Urinary bladder (tissue), 4 donors: ENCODE data around the gene ACOT13. TPM values are rescaled to one million over a fixed set of nuclear protein-coding genes. Genes with fewer than 3 reads are reported as not detected.
"Not testable (repeated sequence)": the region's sequence is repeated elsewhere in the genome, so short reads cannot be mapped to it uniquely, and the experiment has no call there.

ENCODE experiments used
- DNase-seq: peaks from one replicate; pipeline ENCODE4 v3.0.0-alpha.2; 2015; ENCODE audit errors: extremely low spot score
- H3K27ac ChIP-seq: one replicate; pipeline ENCODE4 v1.5.1; 2013; ENCODE audit warnings: low read depth, mild to moderate bottlenecking, moderate library complexity
- H3K36me3 ChIP-seq: one replicate; pipeline ENCODE4 v1.6.1; 2013; ENCODE audit warnings: mild to moderate bottlenecking, moderate library complexity; ENCODE audit not compliant: insufficient read depth
- H3K4me1 ChIP-seq: one replicate; pipeline ENCODE4 v1.6.1; 2013; ENCODE audit warnings: mild to moderate bottlenecking, moderate library complexity; ENCODE audit not compliant: insufficient read depth
- H3K4me3 ChIP-seq: one replicate; pipeline ENCODE4 v1.5.1; 2013; ENCODE audit warnings: low read depth, low read length
- WGBS: extraction: QIAGEN DNeasy Blood & Tissue Kit; methylation state at CpG from one replicate; pipeline ENCODE4 v1.1.7; 2013; 5-methylcytosine and 5-hydroxymethylcytosine counted together
- polyA plus RNA-seq: library from polyadenylated mRNA; stranded (reverse); fragments of 200-250 nt; gene quantifications from one replicate; pipeline ENCODE4 v1.2.3, GENCODE V29; 2013
- total RNA-seq: library from RNA; depleted of rRNA; stranded (reverse); fragments of >200 nt; gene quantifications from one replicate; pipeline ENCODE4 v1.2.3, GENCODE V29; 2014
- donor health status: healthy with polysubstance abuse.
- donor health status: healthy.

ACOT13 gene
- total RNA-seq (8.7 TPM), polyA plus RNA-seq (12.0 TPM)

DNA sequence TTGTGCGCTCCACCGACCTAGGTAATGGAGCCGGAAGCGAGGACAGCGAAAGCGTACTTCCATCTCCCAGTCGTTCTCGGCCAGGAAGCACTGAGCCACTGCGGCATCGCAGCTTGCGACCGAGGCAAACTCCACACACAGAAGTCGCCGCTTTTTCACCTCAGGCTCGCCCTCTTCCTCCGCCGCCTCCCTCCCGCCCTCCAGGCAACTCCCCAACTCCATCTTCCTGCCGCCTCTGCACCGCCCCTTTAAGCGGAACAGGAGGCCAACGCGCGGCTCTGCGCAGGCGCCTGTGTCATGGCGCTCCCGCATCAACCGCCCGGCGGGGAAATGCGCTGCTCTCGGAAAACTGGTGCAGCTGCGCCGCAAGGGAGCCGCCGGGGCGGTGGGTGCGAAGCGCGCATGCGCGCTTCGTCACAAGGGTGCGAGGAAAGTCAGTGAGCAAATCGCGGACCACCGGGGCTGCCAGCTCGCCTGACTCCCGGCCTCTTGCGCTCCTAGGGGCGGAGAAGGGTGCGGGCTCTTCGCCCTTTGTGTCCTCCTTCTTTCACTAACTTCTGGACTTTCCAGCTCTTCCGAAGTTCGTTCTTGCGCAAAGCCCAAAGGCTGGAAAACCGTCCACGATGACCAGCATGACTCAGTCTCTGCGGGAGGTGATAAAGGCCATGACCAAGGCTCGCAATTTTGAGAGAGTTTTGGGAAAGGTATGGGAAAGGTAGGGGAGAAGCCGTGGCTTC, at the start of gene ACOT13, which contains the start of gene TDP2:
ACOT13 (plus strand) TSS at position 437 of the 737 bp plus-strand sequence; CDS start at position 624, 187 bp downstream.
TDP2 (minus strand) TSS at position 259 of the 737 bp plus-strand sequence; CDS start at position 222, 37 bp downstream.
- Histone ChIP-seq H3K4me3 (peak within 1 kb of the TSS; percentile 58), H3K36me3 (no peaks in the 10 kb centered on the region), H3K27ac (peak within 1 kb of the TSS; percentile 96), H3K4me1 (peaks cover 2% of the 10 kb centered on the region)
- peak; percentile 92 for DNase-seq
- under 1% methylated on average over 62 of the region's 62 CpGs for WGBS

DNA sequence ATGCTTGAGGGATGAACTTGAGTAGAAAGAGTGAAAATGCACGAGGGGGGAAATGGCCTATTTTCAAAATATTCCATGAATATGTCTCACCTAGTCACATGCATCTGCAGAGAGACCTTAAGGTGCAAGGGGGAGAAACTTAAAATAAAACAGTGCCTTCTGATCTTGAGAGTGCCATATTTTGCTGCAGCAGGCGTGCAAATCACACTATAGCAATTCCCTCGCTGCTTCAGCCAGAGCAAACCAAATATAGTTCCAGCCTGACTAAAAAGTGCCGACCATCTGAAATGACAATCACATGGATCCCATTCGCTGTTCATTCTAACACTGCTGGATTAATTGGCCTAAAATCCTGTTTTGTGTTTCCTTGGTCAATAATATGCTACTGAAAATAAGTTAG, 47.2 kb upstream of the ACOT13 start:
- H3K4me1 ChIP-seq: no peaks in the 10 kb centered on the region
- H3K4me3 ChIP-seq: no peak overlapping the region
- DNase-seq: no peak
- no peak overlapping the region for H3K27ac ChIP-seq
- no peaks in the 10 kb centered on the region for H3K36me3 ChIP-seq
- 95% methylated on average over 5 of the region's 5 CpGs for WGBS

DNA sequence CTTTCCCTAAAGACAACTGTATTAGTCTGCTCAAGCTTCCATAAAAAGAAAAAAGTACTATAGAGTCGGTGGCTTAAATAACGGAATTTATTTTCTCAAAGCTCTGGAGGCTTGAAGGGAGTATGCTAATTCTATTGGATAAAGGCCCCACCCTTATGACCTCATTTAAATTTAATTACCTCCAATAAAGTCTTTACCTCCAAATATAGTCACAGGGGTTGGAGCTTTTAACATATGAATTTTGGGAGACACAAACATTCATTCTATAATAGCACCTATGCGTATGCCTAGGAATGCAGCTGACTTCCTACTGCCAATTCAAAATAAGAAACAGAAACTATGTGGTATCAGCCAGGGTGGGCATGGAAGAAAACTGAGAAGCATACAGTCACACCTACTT, 46.2 kb upstream of the ACOT13 start:
- H3K36me3 ChIP-seq: no peaks in the 10 kb centered on the region
- no peak overlapping the region for H3K27ac ChIP-seq
- H3K4me1 ChIP-seq: no peaks in the 10 kb centered on the region
- no peak for DNase-seq
- H3K4me3 ChIP-seq: no peak overlapping the region
- WGBS: 84% methylated on average over 3 of the region's 3 CpGs

DNA sequence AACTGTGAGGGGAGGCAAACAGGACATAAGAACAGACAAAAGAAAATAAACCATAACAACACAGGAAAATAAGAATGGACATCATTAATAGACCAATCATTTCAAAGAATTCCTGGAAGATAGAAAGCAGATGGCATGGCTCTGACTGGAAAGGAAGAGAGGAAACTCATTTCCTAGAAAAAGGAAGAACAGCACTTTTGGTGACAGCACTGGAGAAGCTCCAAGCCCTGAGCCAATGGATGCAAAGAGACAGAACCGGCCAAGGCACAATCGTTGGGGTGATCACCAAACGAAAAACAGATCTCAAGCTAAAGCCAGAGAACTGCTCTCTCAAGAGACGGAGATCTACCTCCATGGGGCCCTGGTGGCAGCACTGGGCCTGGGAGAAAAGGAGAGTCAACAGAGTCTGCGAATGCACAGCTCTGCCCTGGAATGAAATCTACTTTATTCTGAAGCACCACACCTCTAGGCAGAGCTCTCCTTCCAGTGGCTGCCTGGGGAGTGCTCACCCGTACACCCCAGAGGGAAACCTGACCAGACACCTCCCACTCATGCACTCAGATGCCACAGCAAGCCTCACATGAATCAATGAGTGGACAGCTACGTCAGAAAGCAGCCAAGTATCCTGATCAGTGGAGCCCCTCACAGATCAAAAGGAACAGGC, 45.1 kb upstream of the ACOT13 start:
- no peak overlapping the region for H3K4me3 ChIP-seq
- no peak overlapping the region for H3K27ac ChIP-seq
- no peaks in the 10 kb centered on the region for H3K4me1 ChIP-seq
- no peak for DNase-seq
- no peaks in the 10 kb centered on the region for H3K36me3 ChIP-seq
- 71% methylated on average over 7 of the region's 7 CpGs for WGBS

DNA sequence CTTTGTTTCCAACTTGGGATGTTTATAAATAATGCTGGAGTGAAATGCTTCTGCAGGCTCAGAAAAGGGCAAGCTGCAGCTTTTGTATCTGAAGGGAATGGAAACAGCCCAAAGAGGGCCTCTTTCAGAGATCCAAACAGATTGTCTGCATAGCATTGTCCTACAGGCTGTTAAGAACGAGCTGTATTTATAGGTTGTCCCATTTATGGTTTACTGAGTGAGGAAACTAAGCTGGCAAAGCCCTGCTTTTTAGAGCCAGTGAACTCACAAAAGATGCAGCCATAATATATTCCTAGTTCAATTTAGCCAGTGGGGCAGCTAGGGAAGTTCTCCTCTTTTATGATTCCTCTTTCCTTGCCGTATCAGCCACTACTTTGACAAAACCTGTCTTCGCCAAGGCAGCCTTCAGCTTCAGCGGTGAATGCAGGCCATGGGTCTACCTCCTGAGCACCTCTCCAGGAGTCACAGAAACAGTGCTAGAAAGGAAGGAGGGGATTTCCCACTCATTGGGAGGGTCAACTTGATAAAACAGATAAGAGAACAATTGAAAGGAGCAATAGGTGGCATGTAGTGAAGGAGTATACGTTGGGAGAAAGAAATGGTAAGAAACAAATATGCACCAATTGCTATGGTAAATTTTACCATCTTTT, 35.9 kb upstream of the ACOT13 start:
- WGBS: 38% methylated on average over 5 of the region's 5 CpGs
- Histone ChIP-seq H3K36me3 (no peaks in the 10 kb centered on the region), H3K4me1 (no peaks in the 10 kb centered on the region), H3K27ac (no peak overlapping the region), H3K4me3 (no peak overlapping the region)
- no peak for DNase-seq

DNA sequence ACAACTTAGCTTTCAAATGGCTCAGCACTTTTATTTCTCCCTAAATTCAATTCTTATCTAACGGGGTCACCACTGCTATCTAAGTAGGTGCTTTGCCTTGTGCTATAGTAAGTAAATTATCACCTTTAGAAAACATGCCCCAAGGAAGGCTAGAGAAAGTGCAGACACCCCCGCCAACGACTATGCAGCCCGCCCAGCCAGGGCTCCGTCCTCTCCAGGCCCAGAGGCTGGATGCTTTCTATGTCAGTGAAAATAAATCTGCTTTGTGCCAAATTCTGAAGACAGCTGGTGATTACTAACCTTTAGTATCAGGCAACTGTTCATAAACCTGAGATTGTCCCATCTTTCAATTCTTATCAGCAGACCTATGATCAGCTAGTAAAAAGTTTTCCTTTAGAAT, 35.2 kb upstream of the ACOT13 start:
- Histone ChIP-seq H3K27ac (no peak overlapping the region), H3K4me3 (no peak overlapping the region), H3K36me3 (no peaks in the 10 kb centered on the region), H3K4me1 (no peaks in the 10 kb centered on the region)
- 48% methylated on average over 5 of the region's 5 CpGs for WGBS
- no peak for DNase-seq

DNA sequence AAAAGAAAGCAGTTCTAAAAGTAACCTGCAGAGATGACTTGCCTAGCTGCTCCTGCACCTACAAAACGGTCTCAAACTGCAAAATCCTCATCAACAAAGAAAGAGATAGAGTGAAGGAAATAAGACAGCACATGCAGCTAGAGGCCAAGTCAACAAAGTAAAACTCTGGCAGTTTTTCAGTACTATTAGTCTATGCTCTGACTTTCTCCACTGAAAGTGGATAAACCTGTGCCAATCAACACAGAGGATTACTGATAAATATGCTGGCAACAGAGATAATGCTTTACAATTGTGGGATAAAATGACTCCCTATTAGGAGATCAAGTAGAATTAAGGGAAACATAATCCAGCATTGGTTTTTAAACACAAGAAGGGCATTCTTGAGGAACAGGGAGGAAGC, 34.3 kb upstream of the ACOT13 start:
- Histone ChIP-seq H3K4me3 (no peak overlapping the region), H3K27ac (no peak overlapping the region), H3K4me1 (no peaks in the 10 kb centered on the region), H3K36me3 (no peaks in the 10 kb centered on the region)
- DNase-seq: no peak
- 20% methylated on average over 1 of the region's 1 CpG for WGBS

DNA sequence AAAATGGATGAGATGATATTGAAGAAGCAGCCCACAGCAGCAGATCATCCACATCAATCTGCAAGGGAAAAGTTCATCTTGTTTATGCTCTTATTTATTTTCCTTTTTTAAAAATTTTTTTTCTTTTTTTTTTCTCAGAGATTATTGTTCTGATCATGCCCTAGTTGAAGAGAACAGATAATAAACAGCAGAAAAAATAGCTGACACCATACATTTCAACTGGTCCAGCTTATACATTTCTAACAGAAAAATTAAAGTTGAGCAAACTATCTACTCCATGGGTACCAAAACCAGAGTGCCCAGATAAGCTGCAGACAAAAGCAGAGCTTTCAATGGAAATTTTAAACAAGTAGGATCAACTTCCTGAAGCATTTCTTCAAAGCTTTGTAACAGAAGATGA, 30.2 kb upstream of the ACOT13 start:
- H3K4me3 ChIP-seq: no peak overlapping the region
- H3K36me3 ChIP-seq: no peaks in the 10 kb centered on the region
- no peak overlapping the region for H3K27ac ChIP-seq
- no peaks in the 10 kb centered on the region for H3K4me1 ChIP-seq
- no peak for DNase-seq

DNA sequence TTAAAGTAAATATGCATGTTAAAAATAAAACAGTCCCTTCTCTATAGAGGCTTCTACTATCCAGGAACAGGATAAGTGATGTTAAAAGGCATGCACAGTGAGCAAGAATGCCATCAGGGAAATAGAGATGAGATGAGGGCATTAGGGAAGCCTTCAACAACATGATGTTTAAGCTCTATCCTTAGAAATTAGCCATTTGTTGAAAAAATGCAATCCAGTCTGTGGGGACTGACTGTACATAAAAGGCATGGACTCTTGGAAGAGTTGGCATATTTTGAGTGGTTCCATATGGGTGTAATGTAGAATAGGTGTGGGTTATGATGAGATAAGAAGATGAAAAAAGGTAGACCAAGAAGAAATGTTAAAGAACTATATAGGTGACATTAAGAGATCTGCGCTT, 26.7 kb upstream of the ACOT13 start:
- H3K36me3 ChIP-seq: no peaks in the 10 kb centered on the region
- no peak for DNase-seq
- H3K4me3 ChIP-seq: no peak overlapping the region
- H3K4me1 ChIP-seq: no peaks in the 10 kb centered on the region
- 98% methylated on average over 1 of the region's 1 CpG for WGBS
- H3K27ac ChIP-seq: no peak overlapping the region

DNA sequence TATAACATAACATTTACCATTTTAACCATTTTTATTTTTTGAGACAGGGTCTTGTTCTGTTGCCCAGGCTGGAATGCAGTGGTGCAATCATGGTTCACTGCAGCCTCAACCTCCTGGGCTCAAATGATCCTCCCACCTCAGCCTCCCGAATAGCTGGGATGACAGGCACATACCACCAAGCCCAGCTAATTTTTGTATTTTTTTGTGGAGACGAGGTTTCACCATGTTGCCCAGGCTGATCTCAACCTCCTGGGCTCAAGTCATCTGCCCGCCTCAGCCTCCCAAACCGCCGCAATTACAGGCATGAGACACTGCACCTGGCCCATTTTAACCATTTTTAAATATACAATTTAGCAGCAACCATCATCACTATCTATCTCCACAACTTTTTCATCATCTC, 26.2 kb upstream of the ACOT13 start:
- H3K27ac ChIP-seq, DNase-seq: not testable (repeated sequence)
- 89% methylated on average over 5 of the region's 5 CpGs for WGBS

DNA sequence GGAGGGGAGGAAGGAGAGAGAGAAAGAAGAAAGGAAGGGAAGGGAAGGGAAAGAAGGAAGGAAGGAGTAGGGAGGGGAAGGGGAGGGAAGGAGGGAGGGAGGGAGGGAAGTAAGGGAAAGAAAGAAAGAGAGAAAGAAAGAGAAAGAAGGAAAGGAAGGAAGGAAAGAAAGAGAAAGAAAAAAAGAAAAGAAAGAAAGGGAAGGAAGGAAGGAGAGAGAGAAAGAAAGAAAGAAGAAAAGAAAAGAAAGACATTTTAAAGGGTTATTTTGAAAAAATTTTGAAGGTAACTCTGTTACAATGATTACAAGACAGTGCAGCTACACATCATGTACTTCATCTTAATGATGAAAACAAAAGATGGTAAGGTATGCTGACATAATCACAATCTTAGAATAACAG, 24.8 kb upstream of the ACOT13 start:
- H3K36me3 ChIP-seq: no peaks in the 10 kb centered on the region
- no peak overlapping the region for H3K27ac ChIP-seq
- DNase-seq: no peak
- H3K4me3 ChIP-seq: no peak overlapping the region
- H3K4me1 ChIP-seq: no peaks in the 10 kb centered on the region

More for the DNA sequence above, 26.2 kb upstream of the ACOT13 start:
- not testable (repeated sequence) for H3K4me3 ChIP-seq, H3K36me3 ChIP-seq, H3K4me1 ChIP-seq

DNA sequence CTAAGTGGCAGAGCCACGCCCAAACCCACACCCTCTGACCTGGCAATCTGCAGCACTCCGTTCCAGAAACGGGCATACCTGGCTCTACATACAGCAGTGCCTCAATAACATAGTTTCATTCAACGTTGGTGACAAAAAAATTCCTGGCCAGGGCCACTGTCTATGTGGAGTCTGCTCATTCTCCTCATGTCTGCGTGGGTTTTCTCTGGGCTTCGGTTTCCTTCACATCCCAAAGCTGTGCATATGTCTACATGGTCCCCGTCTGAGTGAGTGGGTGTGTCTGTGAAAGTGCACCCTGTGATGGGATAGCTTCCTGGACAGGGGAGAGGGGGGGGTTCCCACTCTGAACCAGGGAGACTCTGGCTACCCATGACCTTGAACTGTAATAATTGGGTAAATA, 23.0 kb upstream of the ACOT13 start:
- no peaks in the 10 kb centered on the region for H3K36me3 ChIP-seq
- WGBS: 77% methylated on average over 7 of the region's 7 CpGs
- H3K4me1 ChIP-seq: no peaks in the 10 kb centered on the region
- no peak for DNase-seq
- H3K4me3 ChIP-seq: no peak overlapping the region
- H3K27ac ChIP-seq: no peak overlapping the region

DNA sequence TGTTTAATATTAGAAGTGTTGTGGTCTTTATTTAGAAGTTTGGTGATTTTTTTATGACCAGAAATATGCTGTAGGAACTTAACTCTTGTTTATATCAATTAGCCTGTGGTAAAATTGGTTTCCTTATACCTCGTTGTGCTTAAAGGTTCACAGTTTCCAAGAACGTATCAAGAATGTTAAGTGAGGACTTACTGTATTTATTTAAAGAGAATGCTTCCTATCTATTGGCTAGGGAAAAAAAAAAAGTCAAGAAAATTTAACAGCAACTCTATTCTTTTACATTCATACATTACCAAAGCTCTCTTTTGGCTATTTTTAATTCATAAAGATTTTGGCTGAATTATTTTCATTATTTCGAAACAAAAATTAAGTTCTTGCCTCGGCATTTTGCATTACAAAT, 22.5 kb upstream of the ACOT13 start:
- Histone ChIP-seq H3K27ac (no peak overlapping the region), H3K36me3 (no peaks in the 10 kb centered on the region), H3K4me3 (no peak overlapping the region), H3K4me1 (no peaks in the 10 kb centered on the region)
- no peak for DNase-seq
- 79% methylated on average over 4 of the region's 4 CpGs for WGBS

DNA sequence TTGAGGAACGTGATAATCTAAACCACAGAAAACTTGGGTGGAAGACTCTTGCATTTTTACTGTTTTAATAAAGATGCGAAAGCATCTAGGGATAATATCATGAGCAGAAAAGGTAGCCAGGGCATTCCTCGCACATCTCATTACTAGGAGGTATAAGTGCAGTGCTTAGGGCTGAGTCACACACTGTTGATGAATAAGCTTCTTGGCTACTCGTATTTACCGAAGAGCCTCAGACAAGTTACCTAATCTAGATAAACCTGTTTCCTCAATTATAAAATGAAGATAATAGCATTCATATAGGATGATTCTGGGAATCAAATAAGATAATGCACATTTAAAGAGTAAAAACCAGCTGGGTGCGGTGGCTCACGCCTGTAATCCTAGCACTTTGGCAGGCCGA, 20.1 kb upstream of the ACOT13 start:
- DNase-seq: no peak
- no peak overlapping the region for H3K4me3 ChIP-seq
- H3K4me1 ChIP-seq: no peaks in the 10 kb centered on the region
- H3K36me3 ChIP-seq: no peaks in the 10 kb centered on the region
- no peak overlapping the region for H3K27ac ChIP-seq
- WGBS: 82% methylated on average over 8 of the region's 8 CpGs
